ENCODE measurements around the gene TCP10L. TPM values are rescaled to one million over a fixed set of nuclear protein-coding genes. Genes with fewer than 3 reads are reported as not detected.

Gene TCP10L
- total RNA-seq, 4 donors from 2014 or later, result 0.37 to 0.47 (median 0.38) TPM; not detected in 1

DNA sequence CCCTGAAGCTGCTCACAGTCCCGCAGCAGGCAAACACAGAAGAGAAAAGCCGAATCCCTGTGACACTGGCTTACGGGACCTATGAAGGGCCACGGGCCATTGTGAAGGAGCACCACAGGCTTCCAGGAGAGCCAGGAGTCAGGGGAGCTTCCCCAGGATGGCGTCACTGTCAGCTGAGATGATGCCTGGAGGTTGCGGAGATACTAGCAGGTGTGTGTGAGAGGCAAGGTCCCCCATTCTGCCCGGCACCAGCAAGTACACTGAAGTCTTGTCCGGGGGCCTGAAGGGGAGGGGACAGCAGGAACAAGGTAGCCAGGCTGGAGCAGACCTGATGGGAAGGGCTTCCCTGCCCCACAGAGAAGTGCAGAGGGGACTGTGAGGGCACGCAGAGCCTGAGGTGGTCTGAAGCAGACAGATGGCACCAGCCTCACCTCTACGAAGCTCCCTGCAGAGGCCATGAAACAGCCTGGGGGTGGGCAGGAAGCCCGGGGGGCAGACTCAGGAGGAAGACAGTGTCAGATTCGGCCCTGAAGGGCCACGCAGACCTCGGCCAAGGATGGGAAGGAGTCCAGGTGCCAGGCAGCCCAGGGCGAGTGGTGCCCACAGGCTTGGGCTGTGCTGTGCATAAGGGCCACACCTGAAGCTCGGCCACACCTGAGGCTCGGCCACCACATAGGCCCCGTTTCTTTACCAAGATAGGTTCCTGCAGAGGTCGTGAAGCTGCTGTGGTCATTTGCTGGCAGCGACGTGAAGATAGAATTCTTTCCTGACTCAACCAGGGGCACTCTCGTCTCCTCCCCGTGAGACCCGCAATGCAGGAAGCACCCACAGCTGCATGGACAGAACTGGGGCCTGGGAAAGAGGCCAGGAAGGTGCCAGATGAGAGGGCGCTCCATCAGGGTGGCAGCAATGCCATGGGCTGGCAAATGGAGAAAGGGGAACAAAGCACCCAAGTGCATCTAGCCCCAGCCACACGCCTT is 10.1 kb downstream of the TCP10L start:
- ATAC-seq (ENCODE audit: low FRiP score), result no peak
- no peak for TF ChIP-seq CTCF (IDR thresholded peaks at IDR 0.05)
- no peak for DNase-seq (ENCODE audit: low spot score)

DNA sequence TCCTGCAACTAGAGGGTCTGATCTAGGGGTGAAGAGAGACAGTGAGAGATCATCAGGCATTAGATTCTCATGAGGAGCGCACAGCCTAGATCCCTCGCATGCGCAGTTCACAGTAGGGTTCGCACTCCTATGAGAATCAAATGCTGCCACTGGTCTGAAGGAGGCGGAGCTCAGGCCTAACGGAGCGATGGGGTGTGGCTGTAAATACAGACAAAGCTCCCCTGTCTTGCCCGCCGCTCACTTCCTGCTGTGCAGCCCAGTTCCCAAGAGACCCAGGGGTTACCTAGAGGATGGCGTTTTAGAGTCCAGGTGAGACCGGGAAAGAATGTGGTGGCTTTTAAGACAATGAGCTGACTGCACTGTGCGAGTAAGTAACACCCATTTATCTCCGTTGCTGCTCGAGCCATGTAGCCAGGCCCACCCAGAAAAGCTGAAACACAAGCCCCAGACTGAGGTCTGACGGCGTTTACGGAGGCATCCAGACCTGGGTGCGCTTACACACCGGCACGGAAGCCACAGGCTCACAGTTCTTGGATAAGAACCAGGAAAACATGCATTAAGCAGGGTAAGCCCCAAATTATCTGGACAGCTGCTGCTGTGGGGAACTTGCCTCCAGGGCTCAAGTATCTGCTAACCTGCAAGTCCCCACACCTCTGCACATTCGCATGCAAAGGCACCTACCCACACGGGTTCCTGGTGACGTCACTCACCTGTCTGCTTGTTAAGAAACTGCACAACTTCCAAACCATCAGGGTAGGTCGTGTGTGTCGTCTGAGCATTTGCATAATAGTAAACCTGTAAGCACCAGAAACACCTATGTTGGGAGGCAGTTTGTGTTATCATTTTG is 12.5 kb downstream of the TCP10L start:
- ATAC-seq (ENCODE audit: low FRiP score) (no peak), DNase-seq (ENCODE audit: low spot score) (no peak)
- no peak for TF ChIP-seq CTCF (IDR thresholded peaks at IDR 0.05)

DNA sequence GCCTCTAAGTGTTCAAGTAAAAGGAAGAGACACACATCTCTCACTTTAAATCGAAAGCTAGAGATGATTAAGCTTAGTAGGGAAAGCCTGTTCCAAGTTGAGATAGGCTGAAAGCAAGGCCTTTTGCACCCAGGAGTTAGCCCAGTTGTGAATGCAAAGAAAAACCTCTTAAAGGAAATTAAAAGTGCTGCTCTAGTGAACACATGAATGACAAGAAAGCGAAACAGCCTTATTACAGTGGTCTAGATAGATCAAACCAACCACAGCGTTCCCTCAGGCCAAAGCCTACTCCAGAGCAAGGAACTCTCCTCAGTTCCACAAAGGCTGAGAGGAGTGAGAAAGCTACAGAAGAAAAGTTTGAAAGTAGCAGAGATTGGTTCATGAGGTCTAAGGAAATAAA is 14.9 kb downstream of the TCP10L start:
- no peak for DNase-seq (ENCODE audit: low spot score)
- no peak for TF ChIP-seq CTCF (IDR thresholded peaks at IDR 0.05)
- no peak for ATAC-seq (ENCODE audit: low FRiP score)

GRCh38 chr21:32569261-32570230 is 15.8 kb downstream of the TCP10L start:
- ATAC-seq (ENCODE audit: low FRiP score) (peak; percentile 96), DNase-seq (ENCODE audit: low spot score) (peak; percentile 52)
- peak in 1 of 3 donors; percentile 27 for TF ChIP-seq CTCF (IDR thresholded peaks at IDR 0.05)

- DNase-seq (ENCODE audit: low spot score), result no peak
- ATAC-seq (ENCODE audit: low FRiP score), result no peak
- TF ChIP-seq CTCF (IDR thresholded peaks at IDR 0.05), result no peak
These were observed 17.7 kb downstream of the TCP10L start for GRCh38 chr21:32567626-32568025.

- DNase-seq (ENCODE audit: low spot score), result no peak
- ATAC-seq (ENCODE audit: low FRiP score), result no peak
- no peak for TF ChIP-seq CTCF (IDR thresholded peaks at IDR 0.05)
These were observed 18.5 kb downstream of the TCP10L start for GRCh38 chr21:32566741-32567389.
